ENCODE data around the gene ISOC1.

GRCh38 chr5:129061849-129062248 is 32.7 kb upstream of the ISOC1 start:
- TF ChIP-seq, protein P1, sequence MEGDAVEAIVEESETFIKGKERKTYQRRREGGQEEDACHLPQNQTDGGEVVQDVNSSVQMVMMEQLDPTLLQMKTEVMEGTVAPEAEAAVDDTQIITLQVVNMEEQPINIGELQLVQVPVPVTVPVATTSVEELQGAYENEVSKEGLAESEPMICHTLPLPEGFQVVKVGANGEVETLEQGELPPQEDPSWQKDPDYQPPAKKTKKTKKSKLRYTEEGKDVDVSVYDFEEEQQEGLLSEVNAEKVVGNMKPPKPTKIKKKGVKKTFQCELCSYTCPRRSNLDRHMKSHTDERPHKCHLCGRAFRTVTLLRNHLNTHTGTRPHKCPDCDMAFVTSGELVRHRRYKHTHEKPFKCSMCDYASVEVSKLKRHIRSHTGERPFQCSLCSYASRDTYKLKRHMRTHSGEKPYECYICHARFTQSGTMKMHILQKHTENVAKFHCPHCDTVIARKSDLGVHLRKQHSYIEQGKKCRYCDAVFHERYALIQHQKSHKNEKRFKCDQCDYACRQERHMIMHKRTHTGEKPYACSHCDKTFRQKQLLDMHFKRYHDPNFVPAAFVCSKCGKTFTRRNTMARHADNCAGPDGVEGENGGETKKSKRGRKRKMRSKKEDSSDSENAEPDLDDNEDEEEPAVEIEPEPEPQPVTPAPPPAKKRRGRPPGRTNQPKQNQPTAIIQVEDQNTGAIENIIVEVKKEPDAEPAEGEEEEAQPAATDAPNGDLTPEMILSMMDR (IDR thresholded peaks at IDR 0.05): no peak
- no peak for TF ChIP-seq POLR2A (IDR thresholded peaks at IDR 0.05)
